Right lobe of liver (tissue), 6 donors: ENCODE data around the gene SLC28A1. TPM values are rescaled to one million over a fixed set of nuclear protein-coding genes. Genes with fewer than 3 reads are reported as not detected.

Experiments
- ATAC-seq, 4 donors: fragments of 200-7000 bp; cut with Tn5 transposase; one replicate each; pipeline ENCODE4 v1.9.1; 2020; ENCODE audit warnings: mild to moderate bottlenecking in 4 of 4, moderate library complexity in 4 of 4
- DNase-seq, 3 donors: peaks; one replicate each; pipeline ENCODE4 v3.0.0-alpha.2; 2020
- H3K27ac ChIP-seq, 3 donors: fragments of 200-600 bp; one replicate each; pipeline ENCODE4 v1.8.0; 2022
- H3K27me3 ChIP-seq, 2 donors: fragments of 200-600 bp; one replicate each; pipeline ENCODE4 v1.8.0; 2022
- H3K36me3 ChIP-seq, 4 donors: fragments of 200-600 bp; sonication (generic) in 1 of 4; one replicate each; pipeline versions ENCODE4 v1.5.1 to v1.8.0; 2017 to 2022; ENCODE audit warnings: control low read depth in 1 of 4
- H3K4me1 ChIP-seq, 4 donors: fragments of 200-600 bp; sonication (generic) in 1 of 4; one replicate each; pipeline versions ENCODE4 v1.5.1 to v1.8.0; 2017 to 2022; ENCODE audit warnings: control low read depth in 1 of 4
- H3K4me3 ChIP-seq, 3 donors: fragments of 200-600 bp; one replicate each; pipeline ENCODE4 v1.8.0; 2022
- H3K9me3 ChIP-seq, 4 donors: fragments of 200-600 bp; sonication (generic) in 1 of 4; one replicate each; pipeline versions ENCODE4 v1.5.1 to v1.8.0; 2017 to 2022; ENCODE audit warnings: control low read depth in 1 of 4
- CTCF ChIP-seq, 4 donors: fragments of 200-600 bp in 3 of 4; fragments of 450-650 bp in 1 of 4; IDR thresholded peaks; one replicate each; pipeline versions ENCODE4 v1.5.1 to v1.8.0; 2016 to 2022; ENCODE audit warnings: antibody characterized with exemption in 4 of 4, mild to moderate bottlenecking in 2 of 4
- POLR2A ChIP-seq: fragments of 450-650 bp; IDR thresholded peaks from one replicate; pipeline ENCODE4 v1.6.1; 2017; ENCODE audit warnings: antibody characterized with exemption, mild to moderate bottlenecking
- WGBS: methylation state at CpG from one replicate; pipeline ENCODE4 v1.1.6; 2018; ENCODE audit warnings: low coverage, low lambda C conversion rate; ENCODE audit not compliant: insufficient coverage; ENCODE audit errors: missing lambda C conversion rate; 5-methylcytosine and 5-hydroxymethylcytosine counted together
- intact Hi-C, 2 donors: fragments of 100-400 bp; cut with DNase I; formaldehyde crosslinking; loops; one replicate each; pipeline versions ENCODE4 v1.11.2 to v1.14.1; 2022
- total RNA-seq, 6 experiments: library from RNA; depleted of rRNA in 2 of 6; stranded (reverse); fragments of >200 nt in 2 of 6; fragmentation: NEBNext Ultra II Directional in 3 of 6; extraction: Animal tissue kit (Norgen Biotek cat#: 25700) in 3 of 6; gene quantifications; one replicate each; pipeline versions ENCODE4 v1.1.0 to v1.2.4, GENCODE V29; 2016 to 2023
- donor health status: DM: no; HTN: yes; CAD: no.
- donor health status: DM: no; HTN: no; CAD: no.
- donor health status: DM: no; HTN: no; CAD: no.
- donor health status: DM: no; HTN: yes; CAD: no.
- donor health status: DM: no; HTN: yes; CAD: no.

The SLC28A1 gene
- total RNA-seq, 6 experiments from 2014 or later, result 33.2 to 75.4 (median 49.9) TPM

- no peaks in the 10 kb centered on the region for H3K36me3 ChIP-seq
- no peaks in the 10 kb centered on the region for H3K9me3 ChIP-seq
- intact Hi-C loops, result no loop called here
- TF ChIP-seq POLR2A (no peak), CTCF (IDR thresholded peaks at IDR 0.05) (no peak)
- H3K4me1 ChIP-seq, result no peaks in the 10 kb centered on the region
- DNase-seq (peak in 1 of 3 donors; percentile 20), ATAC-seq (no peak)
- H3K27ac ChIP-seq, result no peak overlapping the region
- no peaks in the 10 kb centered on the region for H3K27me3 ChIP-seq
- no peak overlapping the region for H3K4me3 ChIP-seq
- 80% methylated on average over 15 of the region's 16 CpGs for WGBS
Measured at GRCh38 chr15:84973492-84974460, 89.3 kb downstream of the SLC28A1 start.

GRCh38 chr15:84975871-84976351, 91.4 kb downstream of the SLC28A1 start:
- no CpG with 5 or more reads among the region's 5 CpGs for WGBS
- H3K27me3 ChIP-seq, result no peaks in the 10 kb centered on the region
- H3K4me1 ChIP-seq, result peaks cover 0 to 8% (median 2%) of the 10 kb centered on the region in 4 donors
- no peaks in the 10 kb centered on the region for H3K9me3 ChIP-seq
- no peak for TF ChIP-seq CTCF (IDR thresholded peaks at IDR 0.05)
- no peak for TF ChIP-seq POLR2A
- no peak for ATAC-seq
- no peaks in the 10 kb centered on the region for H3K36me3 ChIP-seq
- no peak overlapping the region for H3K27ac ChIP-seq
- intact Hi-C loops, result no loop called here
- H3K4me3 ChIP-seq, result no peak overlapping the region
- no peak for DNase-seq

- H3K4me1 ChIP-seq, result peaks cover 0 to 8% (median 2%) of the 10 kb centered on the region in 4 donors
- H3K27me3 ChIP-seq, result no peaks in the 10 kb centered on the region
- TF ChIP-seq CTCF (IDR thresholded peaks at IDR 0.05) (no peak), POLR2A (no peak)
- H3K27ac ChIP-seq, result no peak overlapping the region
- intact Hi-C loops, result no loop called here
- H3K9me3 ChIP-seq, result no peaks in the 10 kb centered on the region
- 100% methylated on average over 2 of the region's 10 CpGs for WGBS
- no peaks in the 10 kb centered on the region for H3K36me3 ChIP-seq
- no peak for DNase-seq
- ATAC-seq, result no peak
- H3K4me3 ChIP-seq, result no peak overlapping the region
Measured at GRCh38 chr15:84976746-84977345, 92.4 kb downstream of the SLC28A1 start.

- peak; percentile 43 to 63 (median 55) for DNase-seq
- TF ChIP-seq POLR2A (no peak), CTCF (IDR thresholded peaks at IDR 0.05) (no peak)
- no peaks in the 10 kb centered on the region for H3K27me3 ChIP-seq
- H3K27ac ChIP-seq, result peak overlapping the region; percentile 96 to 97 (median 96)
- H3K36me3 ChIP-seq, result no peaks in the 10 kb centered on the region
- no peak for ATAC-seq
- peaks cover 4 to 19% (median 7%) of the 10 kb centered on the region in 4 donors for H3K4me1 ChIP-seq
- no peaks in the 10 kb centered on the region for H3K9me3 ChIP-seq
- intact Hi-C loops, result no loop called here
- WGBS, result 10% methylated on average over 11 of the region's 16 CpGs
- H3K4me3 ChIP-seq, result peak overlapping the region in 2 of 3 donors; percentile 69 to 95
Measured at GRCh38 chr15:84979651-84980050, 95.2 kb downstream of the SLC28A1 start.
